SKM-1 (cell line): ENCODE results near the gene PYY.

ENCODE experiments used
- DNase-seq: peaks from one replicate; lab custom pipeline; 2025; ENCODE audit not compliant: unreplicated experiment; lab: John Stamatoyannopoulos, UW

PYY gene

GRCh38 chr17:43917016-43917347, 36.8 kb downstream of the PYY start:
- no peak for DNase-seq

DNA sequence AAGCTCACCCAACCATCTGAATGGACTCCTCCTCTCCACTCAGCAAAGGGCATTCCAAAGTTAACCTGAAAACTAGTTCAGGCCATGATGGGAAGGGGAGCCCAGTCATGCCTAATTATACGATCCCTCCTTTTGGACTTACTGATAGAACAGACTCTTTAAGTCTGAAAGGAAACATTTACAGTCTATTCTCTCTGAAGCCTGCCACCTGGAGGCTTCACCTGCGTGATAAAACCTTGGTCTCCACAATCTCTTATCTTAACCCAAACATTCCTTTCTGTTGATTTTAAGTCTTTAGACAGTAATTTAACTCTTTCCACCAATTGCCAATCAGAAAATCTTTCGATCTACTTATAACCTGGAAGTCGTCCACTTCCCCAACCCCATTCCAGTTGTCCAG, 37.4 kb downstream of the PYY start:
- DNase-seq, result no peak

GRCh38 chr17:43915559-43915958, 38.2 kb downstream of the PYY start:
- DNase-seq, result no peak

DNA sequence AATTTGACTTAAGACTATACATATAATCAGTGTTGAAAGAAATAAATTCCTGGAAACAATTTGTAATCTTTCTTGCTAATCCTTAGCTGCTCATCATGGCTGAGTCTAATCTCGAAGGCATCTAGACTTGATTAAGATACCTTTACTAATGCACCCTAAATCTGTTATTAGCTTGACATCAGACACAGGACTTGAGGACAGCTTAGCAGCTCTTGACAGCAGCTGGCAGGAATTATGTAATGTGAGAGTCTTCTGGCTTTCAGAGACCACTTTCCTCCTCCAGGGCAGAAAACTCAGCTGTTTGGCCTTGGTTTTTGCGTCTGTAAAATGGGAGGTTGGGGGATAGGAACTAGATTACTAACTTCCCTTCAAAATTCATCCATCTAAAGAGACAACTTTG, 39.3 kb downstream of the PYY start:
- no peak for DNase-seq

DNA sequence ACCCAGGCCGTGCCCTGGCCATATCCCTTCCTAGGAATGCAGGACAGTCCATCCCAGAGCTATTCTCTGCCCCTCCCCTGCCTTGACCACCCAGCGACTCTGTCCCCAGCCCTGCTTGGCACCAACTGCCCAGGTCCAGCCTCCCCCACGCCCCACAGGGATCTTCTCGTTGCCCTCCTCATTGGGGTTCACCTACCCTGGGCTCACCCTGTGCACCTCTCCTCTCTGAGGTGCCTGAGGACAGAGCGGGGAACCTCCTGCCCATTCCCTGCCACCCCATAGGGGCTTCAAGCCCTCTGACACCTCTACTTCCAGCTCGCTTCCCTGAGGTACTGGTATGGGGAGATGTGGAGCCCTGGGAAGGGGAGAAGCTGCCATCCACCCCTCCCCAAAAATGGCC, 40.2 kb downstream of the PYY start:
- DNase-seq, result no peak

DNA sequence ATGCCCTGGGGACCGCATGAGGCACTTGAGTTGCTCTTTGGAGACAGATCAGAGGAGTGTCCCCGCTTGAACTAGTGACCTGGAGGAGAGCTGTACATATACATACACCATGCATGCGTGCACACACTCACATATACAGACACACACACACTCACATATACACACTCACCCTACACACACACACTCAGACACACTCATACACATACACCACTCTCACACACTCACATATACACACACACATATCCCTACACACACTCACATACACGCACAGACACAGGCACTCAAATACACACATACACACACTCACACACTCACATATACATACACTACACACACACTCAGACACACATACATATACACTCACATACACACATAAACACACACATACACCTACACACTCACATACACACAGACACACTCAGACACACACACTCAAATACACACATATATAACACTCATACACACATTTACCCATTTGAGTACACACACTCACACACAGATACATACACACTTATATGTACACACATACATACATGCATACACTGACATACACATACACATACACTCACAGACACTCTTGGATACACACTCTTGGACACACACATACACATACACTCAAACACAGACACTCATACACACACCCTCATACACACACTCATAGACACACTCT, 41.0 kb downstream of the PYY start:
- no peak for DNase-seq

GRCh38 chr17:43911904-43912303, 41.8 kb downstream of the PYY start:
- no peak for DNase-seq

DNA sequence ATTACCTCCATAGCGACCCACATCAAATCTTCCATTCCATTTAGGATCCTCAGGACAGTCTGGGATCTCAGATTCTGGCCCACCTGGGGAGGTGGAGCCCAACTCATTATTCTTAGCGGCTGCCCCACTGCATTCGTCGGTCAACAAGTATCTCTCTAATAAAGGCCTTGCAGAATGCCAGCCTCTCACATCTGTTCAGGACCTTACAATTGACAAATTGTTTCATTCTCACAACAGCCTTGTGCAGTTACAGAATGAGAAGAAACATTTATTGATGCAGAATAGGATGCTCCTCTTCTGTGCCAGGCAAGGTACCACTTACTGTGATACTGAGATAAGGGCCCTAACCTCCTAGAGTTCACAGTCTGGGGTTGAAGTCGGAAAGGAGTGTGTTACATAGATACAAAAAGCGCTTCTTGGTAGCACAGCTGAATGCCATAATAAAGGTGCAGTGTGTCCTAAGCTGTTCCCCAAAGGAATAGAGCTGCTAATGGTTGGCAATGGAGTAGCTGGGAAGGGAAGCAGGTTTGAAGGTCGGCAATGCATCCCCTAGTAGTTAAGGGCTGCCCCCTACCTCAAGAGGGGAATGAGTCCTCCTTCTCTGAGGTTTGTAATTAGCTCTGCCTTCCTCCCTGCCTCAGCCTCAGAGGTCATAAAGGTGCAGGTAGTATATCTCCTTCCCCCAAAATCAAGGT, 44.1 kb downstream of the PYY start:
- no peak for DNase-seq

GRCh38 chr17:43907998-43908721, 45.6 kb downstream of the PYY start:
- no peak for DNase-seq

DNA sequence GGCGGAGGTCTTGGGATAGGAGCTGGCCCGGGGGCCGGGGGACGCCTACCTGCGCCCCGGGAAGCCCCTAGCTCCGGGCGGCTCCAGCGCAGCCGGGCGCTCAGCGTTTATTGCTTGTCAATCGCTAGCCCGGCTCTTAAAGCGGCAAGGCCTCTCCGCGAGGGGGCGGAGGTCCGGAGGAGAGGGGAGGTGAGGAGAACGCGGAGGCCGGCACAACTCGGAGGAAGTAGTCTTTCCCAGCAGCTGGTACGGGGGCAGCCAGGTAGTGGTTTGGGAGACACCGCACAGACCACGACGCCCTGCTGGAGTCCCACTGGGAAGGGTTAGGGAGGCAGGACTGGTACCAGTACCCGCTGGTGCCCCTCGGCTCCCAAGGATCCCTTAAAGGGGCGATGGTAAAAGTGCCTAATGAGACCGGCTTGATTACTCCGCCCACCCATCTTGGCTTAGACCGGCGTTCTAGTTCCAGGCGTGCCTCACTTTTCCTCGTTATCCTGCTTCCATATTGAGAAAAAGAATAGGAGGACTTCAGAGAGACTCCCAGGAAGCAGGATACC, 46.2 kb downstream of the PYY start, which contains the start of gene MPP2:
Gene MPP2 (minus strand): TSS at position 112 of the 557 bp plus-strand sequence. CDS start 3,076 bp downstream, outside the sequence.
- DNase-seq, result no peak

- no peak for DNase-seq
Measured at GRCh38 chr17:43906951-43907424, 46.8 kb downstream of the PYY start.

DNA sequence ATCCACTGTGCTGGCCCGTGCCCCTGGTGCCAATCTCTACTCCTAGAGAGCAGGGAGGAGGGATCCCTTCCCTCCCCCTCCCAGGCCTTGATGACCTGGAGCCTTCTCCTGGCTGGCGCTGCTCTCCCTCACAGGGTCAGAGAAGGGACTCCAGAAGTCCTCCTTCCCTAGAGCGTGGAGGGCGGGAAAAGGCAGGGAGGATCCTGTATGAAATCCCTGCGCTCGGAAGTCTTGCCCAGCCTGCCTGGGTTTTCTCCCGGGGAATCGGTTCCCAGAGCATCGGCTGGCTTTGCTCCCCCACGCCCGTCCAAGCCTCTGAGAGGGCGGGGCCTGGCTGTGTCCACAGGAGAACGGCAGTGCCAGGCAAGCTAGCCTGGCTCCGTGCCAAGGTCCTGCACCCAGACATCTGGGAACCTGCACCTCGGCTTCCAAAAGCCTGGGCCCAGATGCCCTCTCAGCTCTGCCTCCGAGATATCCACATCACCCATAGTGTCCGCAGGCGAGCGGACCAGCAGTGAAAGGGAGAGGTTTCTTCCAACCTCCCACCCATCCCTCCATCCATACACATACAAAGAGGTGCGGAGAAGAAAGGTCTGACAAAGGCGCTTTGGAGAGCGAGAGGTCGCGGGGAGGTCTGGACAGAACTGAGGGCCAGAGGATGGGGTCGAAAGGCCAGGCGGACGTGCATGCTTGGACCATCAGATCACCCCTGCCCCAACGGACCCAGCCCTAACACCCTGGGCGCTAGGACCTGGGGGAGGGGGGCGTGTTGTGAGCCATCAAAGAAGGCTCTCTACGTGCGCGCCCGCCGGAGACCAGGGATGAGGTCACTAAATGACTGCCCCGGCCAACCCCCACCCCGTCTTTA, 47.5 kb downstream of the PYY start:
- DNase-seq, result no peak

GRCh38 chr17:43905400-43905984, 48.2 kb downstream of the PYY start:
- DNase-seq, result no peak
